ENCODE results near the gene ZNF736.

ZNF736 gene

DNA sequence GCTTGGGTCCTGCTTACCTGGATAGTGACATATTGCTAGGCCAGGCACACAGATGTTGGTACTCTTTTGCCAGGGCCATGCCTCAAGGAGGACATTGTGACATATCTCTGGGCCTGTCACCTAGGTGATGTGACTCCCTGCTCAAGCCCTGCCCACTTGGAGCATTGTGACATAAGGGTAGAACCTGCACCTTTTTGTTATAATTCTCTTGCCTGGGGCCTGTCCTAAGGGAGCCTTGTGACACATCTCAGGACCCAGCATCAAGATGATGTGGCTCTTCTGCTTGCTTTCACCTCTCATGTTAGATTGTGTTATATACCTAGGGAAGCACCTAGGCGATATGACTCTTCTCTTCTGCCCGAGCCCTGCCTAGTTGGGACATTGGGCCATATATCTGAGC, 57.4 kb downstream of the ZNF736 start:
- no peaks in the 10 kb centered on the region for H3K4me1 ChIP-seq (ENCODE audit: insufficient read depth, low read length, severe bottlenecking)
- H3K4me3 ChIP-seq (ENCODE audit: low read depth, low read length, poor library complexity, severe bottlenecking): no peak overlapping the region
- H3K9me3 ChIP-seq (ENCODE audit: low read length): no peaks in the 10 kb centered on the region; the same call in 1 of the 2 replicates
- H3K9ac ChIP-seq (ENCODE audit: low read length): no peak overlapping the region
- no peaks in the 10 kb centered on the region for H4K20me1 ChIP-seq (ENCODE audit: insufficient read depth, low read length)
- no peaks in the 10 kb centered on the region for H3K9me2 ChIP-seq (ENCODE audit: low read depth, low read length)
- no peaks in the 10 kb centered on the region for H3K27me3 ChIP-seq (ENCODE audit: insufficient read depth, low read length)
- H3K27ac ChIP-seq (ENCODE audit: low read depth, low read length, poor library complexity, severe bottlenecking): no peak overlapping the region
- H2AFZ ChIP-seq (ENCODE audit: low read length): no peak overlapping the region
- no peaks in the 10 kb centered on the region for H3F3A ChIP-seq (ENCODE audit: insufficient read depth, low read length)
- H3K36me3 ChIP-seq (ENCODE audit: insufficient read depth, low read length): no peaks in the 10 kb centered on the region
- no peaks in the 10 kb centered on the region for H3K79me2 ChIP-seq (ENCODE audit: insufficient read depth, low read length)
- TF ChIP-seq CTCF (IDR thresholded peaks at IDR 0.05; ENCODE audit: low read length) (no peak), EZH2 (IDR thresholded peaks at IDR 0.05; ENCODE audit: borderline replicate concordance, low read length) (no peak)
- no peak overlapping the region for H3K4me2 ChIP-seq (ENCODE audit: low read length)

GRCh38 chr7:64373017-64373416, 59.3 kb downstream of the ZNF736 start:
- H3K4me1 ChIP-seq (ENCODE audit: insufficient read depth, low read length, severe bottlenecking): no peaks in the 10 kb centered on the region
- H3K79me2 ChIP-seq (ENCODE audit: insufficient read depth, low read length): no peaks in the 10 kb centered on the region
- H3K4me2 ChIP-seq (ENCODE audit: low read length): no peak overlapping the region
- no peak overlapping the region for H3K27ac ChIP-seq (ENCODE audit: low read depth, low read length, poor library complexity, severe bottlenecking)
- no peaks in the 10 kb centered on the region for H3F3A ChIP-seq (ENCODE audit: insufficient read depth, low read length)
- H3K27me3 ChIP-seq (ENCODE audit: insufficient read depth, low read length): no peaks in the 10 kb centered on the region
- no peak overlapping the region for H3K9ac ChIP-seq (ENCODE audit: low read length)
- TF ChIP-seq EZH2 (IDR thresholded peaks at IDR 0.05; ENCODE audit: borderline replicate concordance, low read length) (no peak), CTCF (IDR thresholded peaks at IDR 0.05; ENCODE audit: low read length) (no peak)
- H3K9me3 ChIP-seq (ENCODE audit: low read length): no peaks in the 10 kb centered on the region
- no peaks in the 10 kb centered on the region for H3K9me2 ChIP-seq (ENCODE audit: low read depth, low read length)
- no peak overlapping the region for H2AFZ ChIP-seq (ENCODE audit: low read length)
- no peak overlapping the region for H3K4me3 ChIP-seq (ENCODE audit: low read depth, low read length, poor library complexity, severe bottlenecking)
- no peaks in the 10 kb centered on the region for H4K20me1 ChIP-seq (ENCODE audit: insufficient read depth, low read length)
- no peaks in the 10 kb centered on the region for H3K36me3 ChIP-seq (ENCODE audit: insufficient read depth, low read length)

DNA sequence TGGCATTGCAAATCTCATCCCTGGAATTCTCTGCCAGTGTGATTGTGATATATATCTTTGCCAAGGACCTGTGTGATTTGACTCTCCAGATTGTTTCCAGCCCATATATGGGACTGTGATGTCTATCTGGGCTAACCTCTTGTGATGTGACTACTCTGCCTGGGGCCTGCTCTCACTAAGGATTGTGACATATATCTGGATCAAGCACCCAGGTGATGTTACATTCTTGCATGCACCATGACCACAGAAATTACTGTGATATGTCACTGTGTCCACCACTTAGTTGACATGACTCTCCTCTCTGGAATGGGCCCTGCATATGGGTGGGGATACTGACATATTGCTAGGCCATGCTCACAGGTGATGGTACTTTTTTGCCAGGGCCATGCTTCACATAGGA, 86.6 kb downstream of the ZNF736 start:
- no peaks in the 10 kb centered on the region for H3K27me3 ChIP-seq (ENCODE audit: insufficient read depth, low read length)
- H3K9me3 ChIP-seq (ENCODE audit: low read length): no peaks in the 10 kb centered on the region
- H4K20me1 ChIP-seq (ENCODE audit: insufficient read depth, low read length): no peaks in the 10 kb centered on the region
- no peaks in the 10 kb centered on the region for H3K36me3 ChIP-seq (ENCODE audit: insufficient read depth, low read length)
- no peaks in the 10 kb centered on the region for H3K4me1 ChIP-seq (ENCODE audit: insufficient read depth, low read length, severe bottlenecking)
- no peaks in the 10 kb centered on the region for H3F3A ChIP-seq (ENCODE audit: insufficient read depth, low read length)
- H3K9me2 ChIP-seq (ENCODE audit: low read depth, low read length): no peaks in the 10 kb centered on the region
- no peak overlapping the region for H3K4me3 ChIP-seq (ENCODE audit: low read depth, low read length, poor library complexity, severe bottlenecking)
- H3K4me2 ChIP-seq (ENCODE audit: low read length): no peak overlapping the region
- no peak for TF ChIP-seq EZH2 (IDR thresholded peaks at IDR 0.05; ENCODE audit: borderline replicate concordance, low read length)
- no peak for TF ChIP-seq CTCF (IDR thresholded peaks at IDR 0.05; ENCODE audit: low read length)
- H2AFZ ChIP-seq (ENCODE audit: low read length): no peak overlapping the region
- no peak overlapping the region for H3K27ac ChIP-seq (ENCODE audit: low read depth, low read length, poor library complexity, severe bottlenecking)
- H3K79me2 ChIP-seq (ENCODE audit: insufficient read depth, low read length): no peaks in the 10 kb centered on the region
- no peak overlapping the region for H3K9ac ChIP-seq (ENCODE audit: low read length)
